NT2/D1 (cell line): ENCODE data around the gene MYO9B.

ENCODE experiments used
- SUZ12 ChIP-seq: IDR thresholded peaks from 2 replicates; pipeline ENCODE4 v1.6.1; 2011; ENCODE audit not compliant: insufficient read length, insufficient read depth; ENCODE audit errors: extremely low read depth
- YY1 ChIP-seq: IDR thresholded peaks from 2 replicates; pipeline ENCODE4 v1.6.1; 2011; ENCODE audit not compliant: insufficient read length, insufficient read depth
- ZNF274 ChIP-seq: IDR thresholded peaks from 2 replicates; pipeline ENCODE4 v1.6.1; 2011; ENCODE audit warnings: mild to moderate bottlenecking, low read depth, low read length

DNA sequence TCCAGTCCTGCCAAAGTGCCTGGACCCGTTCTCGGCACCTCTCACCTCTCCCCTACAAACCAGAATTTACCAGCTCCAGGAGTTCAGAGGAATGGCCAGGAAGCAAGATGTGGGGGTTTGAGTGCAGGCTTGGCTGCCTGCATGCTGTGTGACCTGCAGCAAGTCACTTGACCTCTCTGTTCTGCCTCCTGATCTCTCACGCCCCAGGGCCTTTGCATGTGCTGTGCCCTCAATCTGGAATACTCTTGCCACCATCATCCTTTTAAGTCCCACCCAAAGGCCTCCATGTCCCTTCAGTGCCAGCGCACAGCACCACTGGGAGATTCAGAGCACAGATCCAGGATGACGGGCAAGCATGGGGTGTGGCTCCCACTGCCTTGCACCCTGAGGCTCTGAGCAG is 43.4 kb downstream of the MYO9B start:
- TF ChIP-seq SUZ12 (no peak), ZNF274 (no peak), YY1 (no peak)
